ENCODE measurements around the gene RRAS2. TPM values are rescaled to one million over a fixed set of nuclear protein-coding genes. Genes with fewer than 3 reads are reported as not detected.

Gene RRAS2
- total and polyA plus RNA-seq, 2 donors (not counting 3 experiments of a cell fraction or from before 2014, with no cell fraction given) = 30.1 to 80.5 TPM

DNA sequence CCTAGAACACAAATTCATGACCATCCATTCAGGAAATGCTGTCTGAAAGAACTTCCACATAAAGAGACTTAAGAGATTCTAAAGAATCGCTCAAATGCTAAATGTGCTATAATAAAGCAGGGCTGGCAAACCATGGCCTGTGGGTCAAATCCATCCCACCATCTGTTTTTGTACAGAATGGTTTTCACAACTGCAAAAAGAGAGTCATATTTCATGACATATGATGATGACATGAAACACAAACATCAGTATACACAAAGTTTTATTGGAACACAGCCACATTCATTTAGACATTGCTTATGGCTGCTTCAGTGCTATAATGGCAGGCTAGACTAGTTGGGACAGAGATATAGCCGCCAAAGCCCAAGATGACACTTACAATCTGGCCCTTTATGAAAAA lies 85.1 kb downstream of the RRAS2 start:
- Histone ChIP-seq H3K27me3 (ENCODE audit: control insufficient read depth in 2 of 2, insufficient read depth in 2 of 2, low read length in 2 of 2) (no peaks in the 10 kb centered on the region), H3K27ac (ENCODE audit: insufficient read depth, low read depth, low read length) (no peak overlapping the region), H3K9me1 (replicated peaks; ENCODE audit: control insufficient read depth, extremely low read depth, insufficient read depth, low read length) (no peaks in the 10 kb centered on the region), H4K20me1 (replicated peaks; ENCODE audit: control insufficient read depth, extremely low read depth, insufficient read depth, low read length) (no peaks in the 10 kb centered on the region), H3K36me3 (ENCODE audit: control insufficient read depth in 2 of 2, extremely low read depth in 1 of 2, insufficient read depth in 2 of 2, low read length in 2 of 2) (peaks cover 0 to 2% of the 10 kb centered on the region in 2 experiments), H3K4me1 (ENCODE audit: control insufficient read depth, extremely low read depth, insufficient read depth, low read length) (no peaks in the 10 kb centered on the region), H3K9ac (replicated peaks; ENCODE audit: extremely low read depth, insufficient read depth, low read length) (no peak overlapping the region), H3K4me2 (ENCODE audit: insufficient read depth, low read length) (no peak overlapping the region), H2AFZ (ENCODE audit: low read depth, low read length) (no peak overlapping the region), H3K4me3 (replicated peaks in 1 of 3; ENCODE audit: insufficient read depth in 1 of 3, low read depth in 1 of 3, low read length in 3 of 3) (no peak overlapping the region), H3K79me2 (ENCODE audit: control insufficient read depth, insufficient read depth, low read length) (no peaks in the 10 kb centered on the region), H3K9me3 (replicated peaks; ENCODE audit: control insufficient read depth, insufficient read depth, low read length) (no peaks in the 10 kb centered on the region)
- ChIA-PET CTCF (no interaction called here), POLR2A (no interaction called here)
- TF ChIP-seq, protein P1, sequence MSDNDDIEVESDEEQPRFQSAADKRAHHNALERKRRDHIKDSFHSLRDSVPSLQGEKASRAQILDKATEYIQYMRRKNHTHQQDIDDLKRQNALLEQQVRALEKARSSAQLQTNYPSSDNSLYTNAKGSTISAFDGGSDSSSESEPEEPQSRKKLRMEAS (IDR thresholded peaks at IDR 0.05; ENCODE audit: insufficient read depth, insufficient read length) = no peak
- TF ChIP-seq, protein P2, sequence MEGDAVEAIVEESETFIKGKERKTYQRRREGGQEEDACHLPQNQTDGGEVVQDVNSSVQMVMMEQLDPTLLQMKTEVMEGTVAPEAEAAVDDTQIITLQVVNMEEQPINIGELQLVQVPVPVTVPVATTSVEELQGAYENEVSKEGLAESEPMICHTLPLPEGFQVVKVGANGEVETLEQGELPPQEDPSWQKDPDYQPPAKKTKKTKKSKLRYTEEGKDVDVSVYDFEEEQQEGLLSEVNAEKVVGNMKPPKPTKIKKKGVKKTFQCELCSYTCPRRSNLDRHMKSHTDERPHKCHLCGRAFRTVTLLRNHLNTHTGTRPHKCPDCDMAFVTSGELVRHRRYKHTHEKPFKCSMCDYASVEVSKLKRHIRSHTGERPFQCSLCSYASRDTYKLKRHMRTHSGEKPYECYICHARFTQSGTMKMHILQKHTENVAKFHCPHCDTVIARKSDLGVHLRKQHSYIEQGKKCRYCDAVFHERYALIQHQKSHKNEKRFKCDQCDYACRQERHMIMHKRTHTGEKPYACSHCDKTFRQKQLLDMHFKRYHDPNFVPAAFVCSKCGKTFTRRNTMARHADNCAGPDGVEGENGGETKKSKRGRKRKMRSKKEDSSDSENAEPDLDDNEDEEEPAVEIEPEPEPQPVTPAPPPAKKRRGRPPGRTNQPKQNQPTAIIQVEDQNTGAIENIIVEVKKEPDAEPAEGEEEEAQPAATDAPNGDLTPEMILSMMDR (IDR thresholded peaks at IDR 0.05; ENCODE audit: extremely low read depth in 1 of 2, insufficient read depth in 1 of 2, low read depth in 1 of 2, low read length in 2 of 2) = no peak
- TF ChIP-seq GATA2 (IDR thresholded peaks at IDR 0.05; ENCODE audit: insufficient read depth, insufficient read length, low read depth, low read length) (no peak), JUN (IDR thresholded peaks at IDR 0.05; ENCODE audit: borderline replicate concordance, insufficient read depth, insufficient read length, low read depth) (no peak), MYC (IDR thresholded peaks at IDR 0.05; ENCODE audit: low read depth, low read length) (no peak), EZH2 (IDR thresholded peaks at IDR 0.05; ENCODE audit: borderline replicate concordance, low read depth, low read length, severe bottlenecking) (no peak), FOS (IDR thresholded peaks at IDR 0.05; ENCODE audit: borderline replicate concordance, insufficient read depth, low read length) (no peak), POLR2A (IDR thresholded peaks at IDR 0.05; ENCODE audit: low read depth, low read length) (no peak), POLR2AphosphoS5 (IDR thresholded peaks at IDR 0.05; ENCODE audit: insufficient read depth, low read depth, low read length) (no peak)
- FAIRE-seq = no peak
- no TSS peak for BruUV-seq (replicated peaks)
- dilution Hi-C loops (cut with MboI; ENCODE audit: extremely low pct_ligation_motif_present, low sequenced_read_pairs) = no loop called here
- intact Hi-C loops (cut with micrococcal nuclease) = no loop called here
- DNase-seq (ENCODE audit: low read depth, low spot score) = no peak

Data from endothelial cell of umbilical vein (primary cell).